Kidney capillary endothelial cell (primary cell): ENCODE measurements around the gene FAM118A.
"Not testable (repeated sequence)": the region's sequence is repeated elsewhere in the genome, so short reads cannot be mapped to it uniquely, and the experiment has no call there.

Experiments used
- DNase-seq: peaks from one replicate; pipeline ENCODE4 v3.0.0-alpha.2; 2018; ENCODE audit warnings: low spot score

FAM118A gene

DNA sequence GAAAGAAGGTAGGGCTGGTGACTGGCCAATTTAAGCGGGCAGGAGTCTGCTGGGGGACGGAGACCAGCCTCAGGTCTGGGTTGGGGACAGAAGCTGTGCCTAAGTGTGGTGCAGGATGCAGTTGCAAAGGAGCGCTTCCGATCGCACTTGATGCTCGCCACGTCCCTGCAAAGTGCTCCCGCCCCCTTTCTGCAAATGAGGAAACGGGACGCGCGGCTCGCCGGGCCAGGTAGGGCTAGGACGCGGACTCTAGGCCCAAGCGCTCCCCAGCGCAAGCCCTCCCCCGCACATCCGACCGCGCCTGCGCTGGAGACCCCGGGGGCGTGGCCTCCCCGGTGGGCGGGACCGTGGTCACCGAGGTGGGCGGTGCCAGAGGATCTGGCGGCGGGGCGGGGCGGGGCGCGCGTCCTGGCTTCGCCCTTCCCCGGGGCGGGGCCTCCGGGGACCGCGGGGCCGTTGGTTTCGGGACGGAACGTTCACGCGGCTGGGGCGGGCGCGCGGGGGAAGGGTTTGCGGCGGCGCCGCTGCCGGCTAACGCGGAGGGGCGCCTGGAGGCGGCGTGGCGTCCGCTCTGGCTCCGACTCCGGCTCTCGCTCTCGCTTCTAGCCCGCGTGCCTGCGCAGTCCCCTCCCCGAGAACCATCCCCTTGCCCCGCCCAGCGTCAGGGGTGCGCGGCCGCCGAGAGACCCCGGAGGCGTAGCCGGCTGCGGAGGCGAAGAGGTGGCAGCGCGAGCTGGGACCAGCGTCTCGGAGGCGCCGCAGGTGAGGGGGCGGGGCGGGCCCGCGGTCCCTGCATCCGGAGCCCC lies at the start of gene FAM118A:
FAM118A (plus strand) TSS at position 513 of the 806 bp plus-strand sequence. CDS start 12,446 bp downstream, outside the sequence.
- DNase-seq, result peak; percentile 80

- DNase-seq, result not testable (repeated sequence)
Measured at GRCh38 chr22:45260395-45260759, 49.4 kb upstream of the FAM118A start.

DNA sequence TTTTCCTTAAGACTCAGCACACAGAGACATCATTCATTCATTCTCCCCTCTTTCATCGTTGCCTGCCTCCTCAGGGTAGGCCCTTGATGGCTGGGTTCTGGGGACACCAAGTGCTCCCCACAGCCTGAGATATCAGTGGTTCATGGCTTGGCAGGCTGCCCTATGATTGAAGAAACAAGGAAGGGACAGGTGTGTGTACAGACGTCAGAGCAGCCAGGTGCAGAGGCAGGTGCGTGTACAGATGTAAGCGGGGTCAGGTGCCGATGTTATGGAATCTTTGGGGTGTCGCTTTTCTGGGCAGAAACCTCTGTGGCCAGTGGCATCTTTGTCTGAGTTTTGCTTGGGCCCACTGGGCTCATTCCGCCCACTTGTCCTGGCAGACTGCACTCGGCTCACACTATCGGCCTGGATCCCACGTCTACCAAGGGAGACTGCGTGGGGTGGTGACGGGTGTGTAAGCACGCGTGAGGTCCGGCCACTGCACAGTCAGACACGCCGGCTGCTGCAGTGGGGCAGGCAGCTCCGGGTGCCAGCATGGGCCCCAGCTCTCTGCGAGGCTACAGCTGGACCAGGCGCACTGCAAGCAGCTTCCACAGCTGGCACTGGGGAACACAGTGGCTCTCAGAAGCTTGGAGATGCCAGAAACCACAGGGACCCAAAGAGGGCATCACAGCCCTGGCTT lies 48.2 kb upstream of the FAM118A start:
- DNase-seq, result no peak

DNA sequence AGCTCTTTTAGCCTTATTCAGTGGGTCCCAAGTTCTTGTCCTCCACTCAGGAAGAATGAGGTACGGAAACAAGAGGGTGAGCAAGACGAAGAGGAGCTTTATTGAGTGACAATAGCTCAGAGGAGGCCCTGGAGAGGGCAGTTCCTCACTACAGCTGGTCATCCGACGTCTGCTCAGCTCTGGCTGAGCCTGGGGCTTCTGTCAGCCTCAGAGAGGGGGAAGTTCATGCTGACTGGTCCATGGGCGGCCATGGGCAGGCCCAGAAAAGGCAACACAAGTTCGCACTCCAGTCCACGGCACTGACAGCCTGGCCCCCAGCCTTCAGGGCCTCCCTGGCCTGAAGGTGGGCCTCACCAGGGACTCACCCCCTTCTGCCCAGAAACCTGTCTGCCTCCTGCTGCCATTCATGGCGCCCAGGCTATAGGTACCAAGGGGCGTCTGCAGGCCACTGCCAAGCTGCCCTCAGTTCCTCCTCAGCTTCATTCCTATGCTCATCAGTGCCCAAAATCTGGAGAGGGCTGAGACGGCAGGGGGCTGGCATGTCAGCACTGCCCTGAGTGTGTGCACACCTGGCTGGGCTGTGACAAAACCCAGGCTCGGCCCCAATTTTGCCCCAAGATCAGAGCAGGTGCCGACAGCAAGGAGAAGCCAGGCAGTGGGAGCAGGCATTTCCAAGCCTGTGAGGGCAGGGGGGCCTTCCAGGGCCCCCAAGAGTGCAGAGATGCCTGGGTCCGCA lies 47.4 kb upstream of the FAM118A start:
- no peak for DNase-seq

- no peak for DNase-seq
Measured at GRCh38 chr22:45262931-45263462, 46.7 kb upstream of the FAM118A start.

- DNase-seq, result peak; percentile 80
Measured at GRCh38 chr22:45263463-45264269, 46.1 kb upstream of the FAM118A start.

- no peak for DNase-seq
Measured at GRCh38 chr22:45265535-45265934, 44.2 kb upstream of the FAM118A start.

- DNase-seq, result no peak
Measured at GRCh38 chr22:45268167-45268957, 41.4 kb upstream of the FAM118A start.

GRCh38 chr22:45268958-45269844 lies 40.5 kb upstream of the FAM118A start:
- DNase-seq, result peak; percentile 55

DNA sequence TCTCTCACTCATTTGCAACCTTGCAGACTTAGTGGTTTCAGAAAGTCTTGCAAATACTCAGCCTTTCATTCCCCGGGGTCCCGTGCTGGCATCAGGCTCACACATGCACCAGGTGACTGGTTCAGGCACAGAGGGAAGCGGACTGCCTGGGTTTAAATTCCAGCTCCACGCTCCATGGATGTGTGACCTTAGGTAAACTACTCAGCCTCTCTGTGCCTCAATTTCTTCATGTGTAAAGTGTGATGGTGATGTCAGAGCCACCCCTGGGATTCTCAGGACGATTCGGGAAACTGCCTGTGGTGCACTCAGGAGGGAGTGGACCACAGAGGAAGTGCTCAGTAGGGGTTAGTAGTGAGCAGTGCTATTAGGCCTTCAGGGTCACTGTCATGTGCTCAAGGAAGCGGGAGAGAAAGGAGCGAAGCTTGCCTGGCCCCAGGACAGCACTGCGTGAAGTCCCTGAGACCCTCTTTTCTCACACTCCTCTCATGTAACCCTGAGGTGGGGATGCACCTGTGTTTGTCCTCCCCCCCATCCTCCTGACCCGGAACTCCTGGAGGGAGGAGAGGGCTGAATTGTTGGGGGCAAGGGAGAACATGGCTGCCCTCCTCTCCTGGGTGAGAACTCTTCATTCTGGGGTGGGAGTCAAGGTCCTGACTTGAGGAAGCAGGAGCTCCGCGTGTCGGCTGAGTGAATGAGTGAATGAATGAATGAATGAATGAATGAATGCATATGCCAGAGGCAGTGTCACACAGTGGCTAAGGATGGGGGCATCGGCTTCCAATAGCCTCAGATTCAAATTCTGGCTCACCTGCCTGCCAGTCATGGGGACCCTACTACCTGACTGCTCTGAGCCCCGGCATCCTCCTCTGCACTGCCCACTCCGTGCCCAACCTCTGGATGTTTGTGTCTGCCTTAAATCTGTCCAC lies 39.4 kb upstream of the FAM118A start:
- DNase-seq, result no peak

DNA sequence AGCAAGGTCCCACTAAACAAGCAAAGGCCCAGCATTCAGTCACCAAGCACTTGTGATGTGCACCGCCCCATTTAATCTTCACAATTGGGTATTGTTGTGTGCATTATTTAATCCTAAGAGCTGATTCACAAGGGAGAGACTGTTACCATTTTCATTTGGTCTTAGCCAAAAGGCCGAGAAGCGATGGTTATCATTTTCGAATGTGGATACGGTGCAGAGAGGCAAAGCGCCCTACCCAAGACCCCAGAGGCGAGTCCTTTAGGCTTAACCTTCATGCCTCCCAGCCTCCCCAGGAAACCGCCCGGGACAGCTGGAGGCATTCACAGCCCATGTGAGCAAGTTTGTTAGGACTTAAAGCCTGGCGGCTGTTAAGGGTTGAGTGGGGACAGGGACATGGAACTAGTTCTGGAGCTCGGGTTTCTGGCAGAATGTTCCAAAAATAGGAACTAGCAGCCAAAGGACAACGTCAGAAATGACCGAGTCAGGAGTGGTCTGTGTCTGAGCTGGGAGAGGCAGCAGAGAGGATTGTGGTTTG lies 38.0 kb upstream of the FAM118A start:
- no peak for DNase-seq

GRCh38 chr22:45272498-45272897 lies 37.2 kb upstream of the FAM118A start:
- no peak for DNase-seq

GRCh38 chr22:45273452-45274075 lies 36.2 kb upstream of the FAM118A start:
- no peak for DNase-seq

- no peak for DNase-seq
Measured at GRCh38 chr22:45276507-45277105, 33.1 kb upstream of the FAM118A start.

GRCh38 chr22:45277720-45278119 lies 32.0 kb upstream of the FAM118A start:
- DNase-seq, result not testable (repeated sequence)

GRCh38 chr22:45278125-45278524 lies 31.6 kb upstream of the FAM118A start:
- DNase-seq, result no peak

GRCh38 chr22:45280587-45280980 lies 29.1 kb upstream of the FAM118A start:
- no peak for DNase-seq

DNA sequence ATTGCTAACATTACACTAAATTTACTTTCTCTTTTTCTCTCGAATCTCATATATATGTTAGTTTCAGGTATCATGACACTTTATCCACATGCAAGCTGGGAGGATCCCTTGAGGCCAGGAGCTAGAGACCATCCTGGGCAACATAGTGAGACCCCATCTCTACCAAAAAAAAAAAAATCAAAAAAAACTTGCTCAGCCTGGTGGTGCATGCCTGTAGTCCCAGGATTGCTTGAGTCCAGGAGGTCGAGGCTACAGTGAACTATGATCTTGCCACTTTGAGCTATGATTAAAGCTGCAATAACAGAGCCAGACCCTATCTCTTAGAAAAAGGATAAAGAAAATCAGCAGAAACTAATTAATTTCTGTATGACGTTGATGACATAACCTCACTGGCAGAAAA lies 28.7 kb upstream of the FAM118A start:
- DNase-seq, result no peak
